HL-60 (cell line): Measurements from ENCODE around the gene ADAMTS12.

Experiments used
- DNase-seq, 2 experiments: peaks; one replicate each; pipeline ENCODE4 v3.0.0-alpha.2; 2010 to 2020; ENCODE audit warnings: low read depth in 1 of 2, low spot score in 1 of 2
- H3K27ac ChIP-seq: fragments of 250-450 bp; sonication (Bioruptor Pico); replicated peaks from 2 replicates; pipeline ENCODE4 v1.5.1; 2020; ENCODE audit warnings: mild to moderate bottlenecking, moderate library complexity
- H3K27me3 ChIP-seq: fragments of 250-450 bp; sonication (Bioruptor Pico); 2 replicates; pipeline ENCODE4 v1.5.1; 2021; ENCODE audit warnings: mild to moderate bottlenecking, moderate library complexity; ENCODE audit not compliant: insufficient read depth, poor library complexity, severe bottlenecking
- H3K4me3 ChIP-seq: replicated peaks from 2 replicates; pipeline ENCODE4 v1.5.1; 2011; ENCODE audit warnings: mild to moderate bottlenecking, control low read depth, low read length; ENCODE audit not compliant: insufficient read depth
- GABPA ChIP-seq: IDR thresholded peaks from 2 replicates; pipeline ENCODE4 v1.6.1; 2012; ENCODE audit warnings: low read depth
- POLR2AphosphoS5 ChIP-seq: IDR thresholded peaks from 2 replicates; pipeline ENCODE4 v1.6.1; 2012; ENCODE audit warnings: low read depth
- REST ChIP-seq: IDR thresholded peaks from 2 replicates; pipeline ENCODE4 v1.6.1; 2012; ENCODE audit warnings: low read depth; ENCODE audit not compliant: insufficient replicate concordance
- SPI1 ChIP-seq: IDR thresholded peaks from 2 replicates; pipeline ENCODE4 v1.6.1; 2012; ENCODE audit warnings: low read depth, mild to moderate bottlenecking, borderline replicate concordance
- TF ChIP-seq, protein P1 (sequence below): IDR thresholded peaks from one replicate; pipeline ENCODE4 v1.5.1; 2011; ENCODE audit warnings: low read length, control low read depth, inconsistent platforms; ENCODE audit not compliant: insufficient read depth

The ADAMTS12 gene

DNA sequence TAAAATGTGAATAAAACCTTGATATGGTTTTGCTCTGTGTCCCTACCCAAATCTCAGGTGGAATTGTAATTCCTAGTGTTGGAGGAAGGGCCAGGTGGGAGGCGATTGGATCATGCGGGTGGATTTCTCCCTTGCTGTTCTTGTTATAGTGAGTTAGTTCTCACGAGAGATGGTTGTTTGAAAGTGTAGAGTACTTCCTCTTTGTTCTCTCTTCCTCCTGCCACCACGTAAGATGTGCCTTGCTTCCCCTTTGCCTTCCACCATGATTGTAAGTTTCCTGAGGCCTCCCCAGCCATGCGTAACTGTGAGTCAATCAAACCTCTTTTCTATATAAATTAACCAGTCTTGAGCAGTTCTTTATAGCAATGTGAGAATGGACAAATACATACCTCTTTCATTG is 416.1 kb downstream of the ADAMTS12 start:
- H3K4me3 ChIP-seq = no peak overlapping the region
- peak overlapping the region; percentile 41 for H3K27ac ChIP-seq
- TF ChIP-seq SPI1 (peak; percentile 64; the same call in 1 of the 2 replicates), POLR2AphosphoS5 (no peak), REST (no peak), GABPA (no peak)
- TF ChIP-seq, protein P1, sequence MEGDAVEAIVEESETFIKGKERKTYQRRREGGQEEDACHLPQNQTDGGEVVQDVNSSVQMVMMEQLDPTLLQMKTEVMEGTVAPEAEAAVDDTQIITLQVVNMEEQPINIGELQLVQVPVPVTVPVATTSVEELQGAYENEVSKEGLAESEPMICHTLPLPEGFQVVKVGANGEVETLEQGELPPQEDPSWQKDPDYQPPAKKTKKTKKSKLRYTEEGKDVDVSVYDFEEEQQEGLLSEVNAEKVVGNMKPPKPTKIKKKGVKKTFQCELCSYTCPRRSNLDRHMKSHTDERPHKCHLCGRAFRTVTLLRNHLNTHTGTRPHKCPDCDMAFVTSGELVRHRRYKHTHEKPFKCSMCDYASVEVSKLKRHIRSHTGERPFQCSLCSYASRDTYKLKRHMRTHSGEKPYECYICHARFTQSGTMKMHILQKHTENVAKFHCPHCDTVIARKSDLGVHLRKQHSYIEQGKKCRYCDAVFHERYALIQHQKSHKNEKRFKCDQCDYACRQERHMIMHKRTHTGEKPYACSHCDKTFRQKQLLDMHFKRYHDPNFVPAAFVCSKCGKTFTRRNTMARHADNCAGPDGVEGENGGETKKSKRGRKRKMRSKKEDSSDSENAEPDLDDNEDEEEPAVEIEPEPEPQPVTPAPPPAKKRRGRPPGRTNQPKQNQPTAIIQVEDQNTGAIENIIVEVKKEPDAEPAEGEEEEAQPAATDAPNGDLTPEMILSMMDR = no peak
- DNase-seq = peak in 1 of 2 experiments; percentile 59
- H3K27me3 ChIP-seq = no peaks in the 10 kb centered on the region

DNA sequence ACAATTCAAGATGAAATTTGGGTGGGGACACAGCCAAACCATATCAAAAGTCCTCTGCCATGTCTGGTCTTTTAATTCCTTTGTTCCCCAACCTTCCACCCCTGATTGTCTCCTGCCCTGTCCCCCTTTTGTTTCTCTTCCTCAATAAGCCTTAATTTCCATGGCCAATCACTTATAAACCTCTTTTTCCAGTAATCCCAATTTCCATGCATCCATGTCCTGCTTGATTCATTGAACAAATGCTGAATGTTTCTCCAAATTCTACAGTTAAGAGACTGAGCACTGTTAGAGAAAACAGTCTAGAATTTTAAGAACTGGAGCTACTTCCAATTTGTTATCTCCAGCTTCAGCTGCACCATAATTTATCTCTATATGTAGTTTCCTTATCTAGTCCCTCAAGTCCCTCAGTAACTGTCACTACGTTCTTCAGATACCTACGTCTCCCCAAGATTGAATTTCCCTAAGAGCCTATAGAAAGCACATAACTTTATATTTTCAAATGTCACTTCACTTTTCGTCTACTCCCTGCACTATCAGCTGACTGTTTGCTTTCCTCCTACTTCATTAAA is 416.8 kb downstream of the ADAMTS12 start:
- H3K27me3 ChIP-seq = no peaks in the 10 kb centered on the region
- TF ChIP-seq REST (no peak), POLR2AphosphoS5 (no peak), SPI1 (no peak), GABPA (no peak)
- TF ChIP-seq, protein P1 = no peak
- H3K4me3 ChIP-seq = no peak overlapping the region
- DNase-seq = no peak
- H3K27ac ChIP-seq = peak overlapping the region; percentile 41

DNA sequence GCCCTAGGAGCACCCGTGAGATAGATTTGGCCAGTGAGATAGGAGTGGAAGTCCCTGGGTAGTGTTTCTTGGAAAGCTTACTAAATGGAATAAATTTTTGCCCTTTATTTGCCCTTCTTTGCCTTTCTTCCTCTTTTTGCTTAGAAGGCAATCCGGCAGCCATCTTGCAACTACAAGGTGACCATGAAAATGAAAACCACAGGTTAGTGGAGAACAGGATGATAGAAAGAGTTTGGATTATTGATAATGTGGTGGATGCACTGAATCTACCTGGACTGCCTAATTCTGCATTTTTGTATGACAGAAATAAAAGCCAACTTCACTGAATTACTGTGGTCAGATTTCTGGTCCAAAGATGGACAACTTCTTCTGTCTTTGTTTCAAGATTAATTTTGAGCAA is 417.8 kb downstream of the ADAMTS12 start:
- H3K27ac ChIP-seq = 0 out of 2 replicates have a peak overlapping the region, but pooled peaks have one; percentile 14
- TF ChIP-seq, protein P1 = no peak
- TF ChIP-seq GABPA (no peak), POLR2AphosphoS5 (no peak), REST (no peak), SPI1 (no peak)
- no peak overlapping the region for H3K4me3 ChIP-seq
- DNase-seq = peak in 1 of 2 experiments; percentile 6
- H3K27me3 ChIP-seq = no peaks in the 10 kb centered on the region
